PC-9 (cell line): ENCODE data around the gene NFX1. TPM values are rescaled to one million over a fixed set of nuclear protein-coding genes. Genes with fewer than 3 reads are reported as not detected.

Experiments used
- BruUV-seq: library from RNA; stranded (reverse); fragments of 400-500 nt; replicated peaks from 2 replicates; lab custom pipeline; 2021; lab: Mats Ljungman, UMichigan
- CTCF ChIA-PET: fragments of 300-600 bp; sonication (Branson Sonifier 250); formaldehyde crosslinking; loops from one replicate; lab custom pipeline; 2022; ENCODE audit warnings: antibody characterized with exemption; lab: Charles Lee
- POLR2A ChIA-PET: fragments of 300-600 bp; sonication (Branson Sonifier 250); formaldehyde crosslinking; loops from one replicate; lab custom pipeline; 2022; ENCODE audit warnings: antibody characterized with exemption; ENCODE audit not compliant: unreplicated experiment; lab: Charles Lee
- DNase-seq, 2 experiments: peaks; one replicate each; pipeline versions ENCODE4 v3.0.0 to v3.0.0-alpha.2; 2015 to 2022; ENCODE audit warnings: mixed read lengths in 1 of 2
- H2AFZ ChIP-seq: fragments of 200-600 bp; sonication (generic); 2 replicates; pipeline ENCODE4 v1.8.1; 2017; ENCODE audit warnings: antibody characterized with exemption
- H3F3A ChIP-seq: fragments of 200-600 bp; sonication (generic); 2 replicates; pipeline ENCODE4 v1.8.1; 2017; ENCODE audit warnings: antibody characterized with exemption, mild to moderate bottlenecking, low read depth; ENCODE audit not compliant: insufficient read depth
- H3K27ac ChIP-seq: fragments of 200-600 bp; sonication (generic); 2 replicates; pipeline ENCODE4 v1.6.1; 2016; ENCODE audit warnings: mixed run types
- H3K27me3 ChIP-seq: fragments of 200-600 bp; sonication (generic); 2 replicates; pipeline ENCODE4 v1.6.1; 2016; ENCODE audit warnings: low read depth, mixed run types; ENCODE audit not compliant: insufficient read depth
- H3K36me3 ChIP-seq: fragments of 200-600 bp; sonication (generic); 2 replicates; pipeline ENCODE4 v1.6.1; 2016; ENCODE audit warnings: low read depth, mixed run types
- H3K4me1 ChIP-seq: fragments of 200-600 bp; sonication (generic); replicated peaks from 2 replicates; pipeline ENCODE4 v1.6.1; 2016; ENCODE audit warnings: mixed run types; ENCODE audit not compliant: insufficient read depth
- H3K4me2 ChIP-seq: fragments of 200-600 bp; sonication (generic); 2 replicates; pipeline ENCODE4 v1.6.1; 2017; ENCODE audit warnings: mixed run types
- H3K4me3 ChIP-seq: fragments of 200-600 bp; sonication (generic); 2 replicates; pipeline ENCODE4 v1.6.1; 2016; ENCODE audit warnings: mixed run types
- H3K79me2 ChIP-seq: fragments of 200-600 bp; sonication (generic); 2 replicates; pipeline ENCODE4 v1.6.1; 2017; ENCODE audit warnings: low read depth, mixed run types
- H3K9me2 ChIP-seq: fragments of 200-600 bp; sonication (generic); 2 replicates; pipeline ENCODE4 v1.8.1; 2017; ENCODE audit warnings: mild to moderate bottlenecking; ENCODE audit not compliant: insufficient read depth
- H3K9me3 ChIP-seq: fragments of 200-600 bp; sonication (generic); 2 replicates; pipeline ENCODE4 v1.8.1; 2016; ENCODE audit warnings: low read depth; ENCODE audit not compliant: insufficient read depth
- H4K20me1 ChIP-seq: fragments of 200-600 bp; sonication (generic); 2 replicates; pipeline ENCODE4 v1.8.1; 2017; ENCODE audit not compliant: insufficient read depth
- CTCF ChIP-seq: fragments of 200-600 bp; sonication (generic); conservative IDR thresholded peaks from 2 replicates; pipeline ENCODE4 v1.6.1; 2017; ENCODE audit warnings: mixed run types, antibody characterized with exemption, mild to moderate bottlenecking, moderate library complexity
- EZH2 ChIP-seq: fragments of 200-600 bp; sonication (generic); IDR thresholded peaks from 2 replicates; pipeline ENCODE4 v1.8.0; 2017; ENCODE audit warnings: antibody characterized with exemption, low read depth
- intact Hi-C: fragments of 100-400 bp; cut with micrococcal nuclease; formaldehyde crosslinking; loops from one replicate; pipeline ENCODE4 v1.10.0; 2022; ENCODE audit not compliant: unreplicated experiment
- total RNA-seq: library from RNA; stranded (reverse); gene quantifications from 2 replicates; pipeline ENCODE4 v1.2.3, GENCODE V29; 2021

NFX1 gene
- total RNA-seq, 1 experiment from 2014 or later = 14.9 TPM

DNA sequence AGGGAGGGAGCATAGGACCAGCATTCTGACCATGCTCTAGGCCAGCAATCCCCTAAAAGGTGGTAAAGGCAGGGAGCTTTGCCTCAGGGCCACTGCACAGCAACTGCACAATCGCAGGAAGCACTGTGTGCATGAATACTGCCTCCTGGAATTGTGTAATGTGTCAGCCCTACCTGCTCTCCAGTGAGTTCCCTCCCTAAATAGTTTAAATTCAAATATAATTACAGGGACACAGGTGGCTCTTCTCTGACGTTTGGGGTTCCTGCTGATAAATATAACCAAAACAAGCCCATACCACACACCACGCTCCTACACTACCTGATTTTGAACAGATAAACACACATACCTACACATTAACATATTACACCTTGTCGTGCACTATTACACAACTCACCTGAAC, 34.8 kb upstream of the NFX1 start:
- TF ChIP-seq CTCF (no peak), EZH2 (no peak)
- CTCF ChIA-PET = no interaction called here

DNA sequence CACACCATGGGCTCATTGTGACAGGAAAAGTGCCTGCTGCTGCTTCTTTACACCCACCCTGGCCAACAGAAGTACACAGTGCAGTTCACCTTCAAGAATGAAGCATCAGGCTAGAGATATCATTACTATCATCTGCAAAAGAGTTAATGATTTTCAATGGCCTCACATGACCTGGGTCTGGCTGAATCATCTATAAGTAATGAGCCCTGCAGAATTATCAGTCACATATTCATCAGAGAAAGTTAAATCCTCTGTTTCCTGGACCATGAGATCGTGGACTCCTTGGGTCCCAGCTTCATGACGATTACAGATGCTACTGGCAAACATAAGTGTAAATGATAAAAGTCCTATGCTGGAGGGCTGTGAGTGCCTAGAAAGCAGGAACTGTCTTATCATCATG, 34.1 kb upstream of the NFX1 start:
- no peak for TF ChIP-seq CTCF
- TF ChIP-seq EZH2 = no peak
- H3F3A ChIP-seq = no peaks in the 10 kb centered on the region
- no peak overlapping the region for H3K27ac ChIP-seq
- peaks cover 14% of the 10 kb centered on the region for H3K36me3 ChIP-seq
- intact Hi-C loops = no loop called here
- no peak for DNase-seq
- CTCF ChIA-PET = no interaction called here
- H3K4me1 ChIP-seq = no peaks in the 10 kb centered on the region
- POLR2A ChIA-PET = no interaction called here
- H3K27me3 ChIP-seq = no peaks in the 10 kb centered on the region
- H4K20me1 ChIP-seq = no peaks in the 10 kb centered on the region
- no TSS peak for BruUV-seq
- H3K4me3 ChIP-seq = no peak overlapping the region
- H3K9me3 ChIP-seq = no peaks in the 10 kb centered on the region
- H3K79me2 ChIP-seq = no peaks in the 10 kb centered on the region
- H3K9me2 ChIP-seq = no peaks in the 10 kb centered on the region
- H2AFZ ChIP-seq = no peak overlapping the region
- H3K4me2 ChIP-seq = no peak overlapping the region

More for the DNA sequence above, 34.8 kb upstream of the NFX1 start:
- peaks cover 7% of the 10 kb centered on the region; the same call in 1 of the 2 replicates for H3K36me3 ChIP-seq
- H4K20me1 ChIP-seq = no peaks in the 10 kb centered on the region
- H3K4me3 ChIP-seq = no peak overlapping the region
- H3K4me2 ChIP-seq = no peak overlapping the region
- no peaks in the 10 kb centered on the region for H3K27me3 ChIP-seq
- BruUV-seq = no TSS peak
- H3F3A ChIP-seq = no peaks in the 10 kb centered on the region
- H3K4me1 ChIP-seq = no peaks in the 10 kb centered on the region
- H3K79me2 ChIP-seq = no peaks in the 10 kb centered on the region
- no peak overlapping the region for H3K27ac ChIP-seq
- H3K9me2 ChIP-seq = no peaks in the 10 kb centered on the region
- no peaks in the 10 kb centered on the region for H3K9me3 ChIP-seq
- intact Hi-C loops = no loop called here
- no peak for DNase-seq
- POLR2A ChIA-PET = no interaction called here
- H2AFZ ChIP-seq = no peak overlapping the region

- Histone ChIP-seq H2AFZ (no peak overlapping the region), H3K9me2 (no peaks in the 10 kb centered on the region), H3K4me2 (no peak overlapping the region), H3K9me3 (no peaks in the 10 kb centered on the region), H3K27ac (no peak overlapping the region), H3K27me3 (no peaks in the 10 kb centered on the region), H3K4me3 (no peak overlapping the region), H3K79me2 (peaks cover 6% of the 10 kb centered on the region; the same call in 1 of the 2 replicates), H4K20me1 (no peaks in the 10 kb centered on the region), H3K36me3 (peaks cover 15% of the 10 kb centered on the region), H3F3A (no peaks in the 10 kb centered on the region), H3K4me1 (no peaks in the 10 kb centered on the region)
- CTCF ChIA-PET = no interaction called here
- intact Hi-C loops = no loop called here
- POLR2A ChIA-PET = no interaction called here
- TF ChIP-seq EZH2 (no peak), CTCF (no peak)
- DNase-seq = no peak
- BruUV-seq = no TSS peak
Measured at GRCh38 chr9:33257276-33257675, 33.0 kb upstream of the NFX1 start.
